PFSK-1 (cell line): ENCODE data around the gene ZMYND15.

ENCODE experiments used
- REST ChIP-seq, 2 experiments: IDR thresholded peaks; 2 replicates each; pipeline versions ENCODE4 v1.6.1 to v1.8.0; 2011 to 2012; ENCODE audit warnings: low read depth in 2 of 2, low read length in 2 of 2, control low read depth in 1 of 2, inconsistent platforms in 1 of 2, mild to moderate bottlenecking in 1 of 2, moderate library complexity in 1 of 2; ENCODE audit not compliant: insufficient read depth in 1 of 2
- TAF1 ChIP-seq: IDR thresholded peaks from 2 replicates; pipeline ENCODE4 v1.6.1; 2012; ENCODE audit warnings: low read length, control low read depth, borderline replicate concordance; ENCODE audit not compliant: insufficient read depth

- no peak for TF ChIP-seq REST (IDR thresholded peaks at IDR 0.05; ENCODE audit: insufficient read depth in 1 of 2, low read depth in 2 of 2, low read length in 2 of 2)
- no peak for TF ChIP-seq TAF1
Measured at GRCh38 chr17:4720787-4721186, 18.8 kb upstream of the ZMYND15 start.
